ENCODE results near the gene MAPKAP1.
A peak's percentile ranks its signal among the peaks of the same experiment; 100 is the strongest.

The MAPKAP1 gene

DNA sequence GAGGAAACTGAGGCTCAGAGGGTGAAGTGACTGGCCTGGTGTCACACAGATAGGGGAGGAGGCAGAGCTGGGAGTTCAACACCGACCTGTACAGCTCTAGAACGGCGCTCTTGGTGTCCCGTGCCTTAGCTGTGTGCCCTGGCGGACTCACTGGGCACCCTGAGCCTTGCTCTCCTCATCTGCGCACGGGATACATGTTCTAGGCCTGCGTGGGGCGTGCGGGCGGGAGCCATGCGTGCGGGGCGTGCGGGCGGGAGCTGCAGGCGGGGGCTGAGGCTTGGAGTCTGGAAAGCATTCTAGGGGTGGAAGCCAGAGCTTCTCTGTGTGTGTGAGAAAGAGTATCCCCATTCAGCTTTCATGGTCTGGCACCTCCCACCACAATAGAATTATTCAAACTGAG, 280.1 kb downstream of the MAPKAP1 start:
- DNase-seq: no peak

DNA sequence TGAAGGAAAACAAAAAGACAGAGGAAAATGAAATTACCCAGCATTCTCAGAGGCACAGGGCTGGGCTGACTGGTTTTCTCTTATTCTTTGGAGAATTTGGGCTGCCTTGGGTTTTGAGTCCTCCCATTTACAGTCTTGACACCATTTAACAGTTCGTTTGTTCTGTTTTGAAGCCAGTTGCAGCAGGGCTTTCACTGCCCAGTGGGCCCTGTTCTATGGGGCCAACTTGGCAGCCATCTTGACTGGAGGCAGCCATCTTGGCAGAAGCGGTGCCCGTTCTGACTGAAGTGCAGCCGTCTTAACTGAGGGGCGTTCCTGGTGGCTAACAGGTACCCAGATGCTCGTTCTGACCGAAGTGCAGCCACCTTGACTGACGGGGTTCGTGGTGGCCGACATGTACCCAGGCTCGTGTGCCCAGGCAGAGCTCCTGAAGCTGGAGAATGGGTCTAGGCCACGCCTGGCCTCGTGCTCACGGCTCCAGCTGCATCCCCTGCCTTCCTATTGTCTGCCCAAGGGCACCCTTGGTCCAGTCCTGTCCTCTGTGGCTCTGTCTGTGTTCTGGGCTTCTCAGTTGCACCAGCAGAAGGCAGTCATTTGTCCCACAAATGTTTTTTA, 281.0 kb downstream of the MAPKAP1 start:
- DNase-seq: no peak

DNA sequence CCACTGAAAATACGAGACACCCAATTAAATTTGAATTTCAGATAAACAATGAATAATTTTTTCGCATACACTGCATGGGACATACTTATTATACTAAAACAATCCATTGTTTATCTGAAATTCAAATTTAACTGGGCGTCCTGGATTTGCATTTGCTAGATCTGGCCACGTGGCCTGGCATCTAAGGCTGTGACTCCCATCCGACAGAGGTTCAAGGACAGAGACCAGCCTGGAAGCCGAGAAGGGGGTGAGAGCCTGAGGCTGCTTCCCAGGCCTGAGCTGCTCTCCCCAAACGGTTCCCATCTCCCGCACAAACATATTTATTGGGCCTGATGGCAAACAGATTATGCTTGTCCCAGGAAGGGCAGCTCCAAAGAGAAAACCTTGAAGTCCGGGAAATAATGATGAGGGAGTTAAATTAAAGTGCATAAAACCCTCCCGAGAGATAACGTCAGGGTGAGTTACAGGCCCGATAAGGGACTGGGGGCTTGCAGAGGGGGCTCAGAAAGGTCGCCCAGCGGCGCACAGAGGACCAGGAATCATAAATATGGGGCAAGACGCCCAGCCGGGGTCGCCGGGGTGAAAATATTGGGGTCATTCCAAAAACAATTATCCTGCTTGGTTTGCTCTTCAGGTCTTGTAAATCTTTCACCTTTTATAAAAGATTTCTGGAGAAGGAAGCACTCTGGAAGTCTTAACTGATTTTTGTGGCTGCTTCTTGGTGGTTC, 281.7 kb downstream of the MAPKAP1 start:
- no peak for DNase-seq

GRCh38 chr9:125423964-125424363, 283.0 kb downstream of the MAPKAP1 start:
- DNase-seq: no peak

GRCh38 chr9:125422853-125423252, 284.2 kb downstream of the MAPKAP1 start:
- DNase-seq: no peak

- DNase-seq: no peak
These were observed 285.3 kb downstream of the MAPKAP1 start for GRCh38 chr9:125421591-125422181.

- DNase-seq: no peak
These were observed 285.8 kb downstream of the MAPKAP1 start for GRCh38 chr9:125421166-125421565.

- DNase-seq: no peak
These were observed 288.6 kb downstream of the MAPKAP1 start for GRCh38 chr9:125418404-125418803.

DNA sequence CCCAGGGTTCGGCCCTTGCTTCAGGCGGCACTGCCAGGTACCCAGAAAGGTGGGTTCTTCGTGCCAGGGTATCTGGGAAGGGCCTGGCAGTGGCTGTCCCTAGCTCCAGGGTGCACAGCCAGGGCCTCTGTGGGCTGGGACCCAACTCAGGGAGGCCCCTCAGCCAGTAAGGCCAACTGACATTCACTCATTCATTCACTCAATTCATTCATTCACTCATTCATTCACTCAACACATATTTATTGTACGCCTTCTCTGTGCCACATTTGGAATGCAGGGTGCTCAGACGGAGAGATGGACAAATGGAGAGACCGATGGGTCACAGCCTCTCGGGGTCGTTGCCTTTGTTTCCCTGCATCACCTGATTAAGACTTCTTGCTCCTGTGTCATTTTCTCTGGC, 290.5 kb downstream of the MAPKAP1 start:
- DNase-seq: no peak

- no peak for DNase-seq
These were observed 291.2 kb downstream of the MAPKAP1 start for GRCh38 chr9:125415583-125416460.

GRCh38 chr9:125413579-125413978, 293.4 kb downstream of the MAPKAP1 start:
- DNase-seq: no peak

- no peak for DNase-seq
These were observed 294.8 kb downstream of the MAPKAP1 start for GRCh38 chr9:125412166-125412565.

DNA sequence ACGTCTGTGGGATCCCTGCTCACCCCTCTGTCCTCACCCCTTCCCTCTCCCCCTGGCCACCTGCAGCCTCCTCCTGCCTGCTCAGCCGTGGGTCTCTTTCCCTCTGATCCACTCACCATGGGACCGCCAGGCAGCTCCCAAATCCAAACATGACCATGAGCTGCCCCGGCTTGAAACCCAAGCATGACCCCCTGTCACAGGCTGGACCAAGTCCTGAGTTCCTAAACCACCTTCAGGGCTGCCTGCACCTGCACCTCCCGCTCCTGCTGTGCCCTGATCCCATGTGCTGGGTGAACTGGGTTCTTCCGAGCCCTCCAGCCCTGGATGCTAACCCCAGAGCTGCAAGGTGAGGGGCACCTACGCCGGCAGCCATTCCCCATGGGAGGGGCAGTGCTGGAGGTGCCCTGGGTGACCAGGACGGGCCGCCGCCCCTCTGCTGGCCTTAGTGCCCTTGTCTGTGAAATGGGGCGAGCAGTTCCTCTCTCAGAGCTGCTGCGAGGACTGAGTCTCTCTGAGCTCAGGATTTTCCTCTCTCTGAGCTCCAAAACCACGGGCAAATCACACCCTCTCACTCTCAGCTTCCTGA, 295.7 kb downstream of the MAPKAP1 start:
- no peak for DNase-seq

DNA sequence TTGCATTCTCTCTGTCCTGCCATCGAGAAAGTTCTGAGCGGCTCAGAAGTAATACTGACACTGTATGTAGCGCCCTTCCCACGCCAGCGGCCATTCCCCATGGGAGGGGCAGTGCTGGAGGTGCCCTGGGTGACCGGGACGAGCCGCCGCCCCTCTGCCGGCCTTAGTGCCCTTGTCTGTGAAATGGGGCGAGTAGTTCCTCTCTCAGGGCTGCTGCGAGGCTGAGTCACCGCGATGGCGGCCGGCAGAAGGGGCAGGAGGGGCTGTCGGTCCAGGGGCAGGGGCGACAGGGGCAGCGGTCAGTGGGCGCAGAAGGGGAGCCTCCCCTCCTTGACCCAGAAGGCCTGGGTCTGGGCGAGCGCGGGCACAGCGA, 296.5 kb downstream of the MAPKAP1 start:
- DNase-seq: no peak

GRCh38 chr9:125409637-125410521, 297.1 kb downstream of the MAPKAP1 start:
- DNase-seq: no peak

GRCh38 chr9:125409217-125409636, 297.8 kb downstream of the MAPKAP1 start:
- no peak for DNase-seq

- DNase-seq: peak; percentile 45 to 65
These were observed 298.8 kb downstream of the MAPKAP1 start for GRCh38 chr9:125407974-125408900.

GRCh38 chr9:125407432-125407973, 299.5 kb downstream of the MAPKAP1 start:
- DNase-seq: no peak

GRCh38 chr9:125406810-125407087, 300.3 kb downstream of the MAPKAP1 start:
- no peak for DNase-seq

DNA sequence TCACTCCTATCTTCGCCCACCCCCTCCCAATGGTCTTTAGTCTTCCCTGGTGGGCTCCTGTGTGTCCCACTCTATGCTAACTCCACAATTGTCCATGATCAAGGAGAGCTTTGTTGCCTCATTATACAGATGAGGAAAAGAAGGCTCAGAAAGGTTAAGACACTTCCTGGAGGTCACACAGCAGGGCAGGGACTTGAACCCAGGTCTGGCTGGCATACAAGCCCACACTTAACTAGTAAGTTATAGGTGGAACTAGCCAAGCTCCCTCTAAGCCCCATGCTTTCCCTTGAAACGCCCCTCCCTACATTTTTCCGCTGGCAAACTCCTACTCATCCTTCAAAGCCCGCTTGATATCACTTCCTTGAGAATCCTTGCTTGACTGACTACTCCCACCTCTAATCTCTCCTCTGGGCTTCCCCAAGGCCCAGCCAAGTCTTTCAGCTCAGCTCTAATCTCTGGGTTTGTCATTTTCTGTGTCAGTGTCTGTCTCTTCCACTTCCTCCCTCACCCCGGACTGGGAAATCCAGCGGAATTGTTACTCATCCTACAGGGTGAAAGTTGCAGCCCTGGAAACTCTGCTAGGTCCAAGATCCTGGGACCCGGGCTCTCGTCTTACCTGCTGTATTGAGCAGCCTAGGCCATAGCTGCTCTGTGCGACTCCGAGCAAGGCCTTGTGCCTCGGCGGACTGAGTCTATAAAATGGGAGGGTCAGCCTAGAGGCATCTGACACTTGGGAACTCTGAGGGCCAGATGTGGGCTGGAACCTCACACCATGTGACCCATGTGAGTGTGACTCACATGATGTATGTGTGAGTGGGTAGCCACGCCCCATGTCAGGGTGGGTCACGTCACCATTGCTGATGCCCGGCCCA, 300.8 kb downstream of the MAPKAP1 start:
- DNase-seq: no peak

All from bone marrow (tissue), 2 donors.